ENCODE measurements around the gene POU2AF2.

Gene POU2AF2

DNA sequence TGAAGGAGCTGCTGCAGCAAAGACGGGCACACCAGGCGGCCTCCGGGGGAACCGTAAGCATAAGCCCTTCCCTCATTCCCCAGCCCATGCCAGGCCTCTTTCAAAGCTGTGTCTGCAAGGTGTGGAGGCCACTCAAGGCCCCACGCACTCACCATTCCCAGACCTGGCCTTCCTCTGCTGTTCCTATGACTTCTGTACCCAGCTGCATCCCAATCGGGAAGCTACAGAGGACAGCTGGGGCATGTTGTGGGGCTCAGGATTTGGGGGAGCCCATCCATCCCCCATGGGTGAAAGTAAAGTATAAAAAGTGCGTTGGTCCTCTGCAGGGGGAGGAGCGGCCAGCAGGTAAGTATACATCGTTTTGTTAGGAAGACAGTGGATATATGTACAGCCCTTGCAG is 55.0 kb downstream of the POU2AF2 start:
- H3K9me3 ChIP-seq (ENCODE audit: low read length) = no peaks in the 10 kb centered on the region
- H3K9ac ChIP-seq (ENCODE audit: low read length) = peak overlapping the region; percentile 58; the same call in 1 of the 2 replicates
- H3K27me3 ChIP-seq (ENCODE audit: insufficient read depth, low read length) = 0 out of 2 replicates have a peak, but pooled peaks cover 5% of the 10 kb centered on the region
- H3K36me3 ChIP-seq (ENCODE audit: insufficient read depth, low read length) = peaks cover 47% of the 10 kb centered on the region; the same call in 1 of the 2 replicates
- H4K20me1 ChIP-seq (ENCODE audit: insufficient read depth, low read length) = no peaks in the 10 kb centered on the region
- peak overlapping the region; percentile 61; the same call in 1 of the 2 replicates for H3K4me2 ChIP-seq (ENCODE audit: low read length)
- no peak for TF ChIP-seq EZH2 (IDR thresholded peaks at IDR 0.05; ENCODE audit: borderline replicate concordance, low read length)
- TF ChIP-seq, protein P1, sequence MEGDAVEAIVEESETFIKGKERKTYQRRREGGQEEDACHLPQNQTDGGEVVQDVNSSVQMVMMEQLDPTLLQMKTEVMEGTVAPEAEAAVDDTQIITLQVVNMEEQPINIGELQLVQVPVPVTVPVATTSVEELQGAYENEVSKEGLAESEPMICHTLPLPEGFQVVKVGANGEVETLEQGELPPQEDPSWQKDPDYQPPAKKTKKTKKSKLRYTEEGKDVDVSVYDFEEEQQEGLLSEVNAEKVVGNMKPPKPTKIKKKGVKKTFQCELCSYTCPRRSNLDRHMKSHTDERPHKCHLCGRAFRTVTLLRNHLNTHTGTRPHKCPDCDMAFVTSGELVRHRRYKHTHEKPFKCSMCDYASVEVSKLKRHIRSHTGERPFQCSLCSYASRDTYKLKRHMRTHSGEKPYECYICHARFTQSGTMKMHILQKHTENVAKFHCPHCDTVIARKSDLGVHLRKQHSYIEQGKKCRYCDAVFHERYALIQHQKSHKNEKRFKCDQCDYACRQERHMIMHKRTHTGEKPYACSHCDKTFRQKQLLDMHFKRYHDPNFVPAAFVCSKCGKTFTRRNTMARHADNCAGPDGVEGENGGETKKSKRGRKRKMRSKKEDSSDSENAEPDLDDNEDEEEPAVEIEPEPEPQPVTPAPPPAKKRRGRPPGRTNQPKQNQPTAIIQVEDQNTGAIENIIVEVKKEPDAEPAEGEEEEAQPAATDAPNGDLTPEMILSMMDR (IDR thresholded peaks at IDR 0.05; ENCODE audit: low read length) = no peak
- H3K4me1 ChIP-seq (ENCODE audit: insufficient read depth, low read length, severe bottlenecking) = peaks cover 29% of the 10 kb centered on the region
- H3F3A ChIP-seq (ENCODE audit: insufficient read depth, low read length) = peaks cover 3% of the 10 kb centered on the region; the same call in 1 of the 2 replicates
- peak overlapping the region; percentile 57 for H3K27ac ChIP-seq (ENCODE audit: low read depth, low read length, poor library complexity, severe bottlenecking)
- peak overlapping the region; percentile 63 for H3K4me3 ChIP-seq (ENCODE audit: low read depth, low read length, poor library complexity, severe bottlenecking)
- H3K79me2 ChIP-seq (ENCODE audit: insufficient read depth, low read length) = no peaks in the 10 kb centered on the region
- H2AFZ ChIP-seq (ENCODE audit: low read length) = no peak overlapping the region
- H3K9me2 ChIP-seq (ENCODE audit: low read depth, low read length) = no peaks in the 10 kb centered on the region

DNA sequence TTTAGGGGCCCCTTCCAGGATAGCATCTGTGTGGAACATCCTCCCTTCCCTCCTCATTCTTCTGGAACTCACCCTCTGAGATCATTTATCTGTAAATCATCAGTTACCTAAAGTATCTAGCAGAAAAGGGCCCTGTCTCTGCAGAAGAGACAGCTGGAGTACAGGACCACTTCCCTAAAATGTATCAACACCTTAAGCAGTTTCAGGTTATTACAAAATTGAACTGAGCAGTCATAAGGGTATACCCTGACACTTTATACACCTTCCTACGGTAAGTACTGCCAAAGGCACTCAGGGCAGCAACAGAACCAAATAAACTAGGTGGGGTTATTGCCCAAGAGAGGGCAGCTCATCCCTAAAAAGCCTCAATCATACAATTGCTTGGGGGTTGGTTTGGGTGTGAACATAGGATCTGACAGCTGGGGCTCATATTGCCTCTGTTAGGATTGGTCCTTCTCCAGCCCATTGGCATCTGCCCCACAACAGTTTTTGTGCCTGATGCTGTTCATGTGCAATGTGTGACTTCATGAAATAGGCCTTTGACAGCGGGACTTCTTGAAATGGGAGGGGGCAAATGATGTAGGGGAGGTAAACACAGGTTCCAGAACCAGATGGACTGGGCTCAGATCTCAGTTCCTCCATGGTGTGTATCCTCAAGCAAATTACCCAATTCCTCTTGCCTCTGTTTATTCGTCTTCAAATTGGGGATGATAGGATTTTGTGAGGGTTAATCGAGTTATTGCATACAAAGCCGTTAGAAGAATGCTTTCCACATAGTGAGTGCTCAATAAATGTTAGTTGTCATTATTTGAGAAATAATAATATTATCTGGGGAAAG is 55.7 kb downstream of the POU2AF2 start:
- 0 out of 2 replicates have a peak, but pooled peaks cover 5% of the 10 kb centered on the region for H3K27me3 ChIP-seq (ENCODE audit: insufficient read depth, low read length)
- peaks cover 49% of the 10 kb centered on the region; the same call in 1 of the 2 replicates for H3K36me3 ChIP-seq (ENCODE audit: insufficient read depth, low read length)
- H3K4me3 ChIP-seq (ENCODE audit: low read depth, low read length, poor library complexity, severe bottlenecking) = peak overlapping the region; percentile 63
- H3K9me3 ChIP-seq (ENCODE audit: low read length) = no peaks in the 10 kb centered on the region
- no peak for TF ChIP-seq EZH2 (IDR thresholded peaks at IDR 0.05; ENCODE audit: borderline replicate concordance, low read length)
- TF ChIP-seq, protein P1 (IDR thresholded peaks at IDR 0.05; ENCODE audit: low read length) = no peak
- H4K20me1 ChIP-seq (ENCODE audit: insufficient read depth, low read length) = no peaks in the 10 kb centered on the region
- H3K9me2 ChIP-seq (ENCODE audit: low read depth, low read length) = no peaks in the 10 kb centered on the region
- peak overlapping the region; percentile 61; the same call in 1 of the 2 replicates for H3K4me2 ChIP-seq (ENCODE audit: low read length)
- H2AFZ ChIP-seq (ENCODE audit: low read length) = no peak overlapping the region
- H3K9ac ChIP-seq (ENCODE audit: low read length) = no peak overlapping the region; the same call in 1 of the 2 replicates
- H3K79me2 ChIP-seq (ENCODE audit: insufficient read depth, low read length) = no peaks in the 10 kb centered on the region
- H3K27ac ChIP-seq (ENCODE audit: low read depth, low read length, poor library complexity, severe bottlenecking) = no peak overlapping the region
- H3F3A ChIP-seq (ENCODE audit: insufficient read depth, low read length) = peaks cover 3% of the 10 kb centered on the region; the same call in 1 of the 2 replicates
- peaks cover 29% of the 10 kb centered on the region for H3K4me1 ChIP-seq (ENCODE audit: insufficient read depth, low read length, severe bottlenecking)

DNA sequence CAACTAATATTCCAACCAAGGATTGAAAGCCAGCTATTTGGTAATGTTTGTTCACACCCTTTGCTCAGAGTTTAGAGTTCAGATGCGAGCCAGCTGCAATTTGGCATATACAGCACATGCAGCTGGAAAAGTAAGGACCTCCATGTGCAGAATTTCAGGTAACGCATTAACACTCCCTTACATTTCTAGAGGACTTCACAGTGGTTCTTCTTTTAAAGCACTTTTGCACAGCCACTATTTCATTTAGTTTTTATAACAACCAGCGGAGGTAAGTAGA is 56.3 kb downstream of the POU2AF2 start:
- H3K27ac ChIP-seq (ENCODE audit: low read depth, low read length, poor library complexity, severe bottlenecking) = no peak overlapping the region
- no peak overlapping the region for H2AFZ ChIP-seq (ENCODE audit: low read length)
- H3K9me2 ChIP-seq (ENCODE audit: low read depth, low read length) = no peaks in the 10 kb centered on the region
- H3F3A ChIP-seq (ENCODE audit: insufficient read depth, low read length) = peaks cover 3% of the 10 kb centered on the region; the same call in 1 of the 2 replicates
- no peaks in the 10 kb centered on the region for H4K20me1 ChIP-seq (ENCODE audit: insufficient read depth, low read length)
- no peak overlapping the region for H3K9ac ChIP-seq (ENCODE audit: low read length)
- peaks cover 29% of the 10 kb centered on the region for H3K4me1 ChIP-seq (ENCODE audit: insufficient read depth, low read length, severe bottlenecking)
- 0 out of 2 replicates have a peak, but pooled peaks cover 5% of the 10 kb centered on the region for H3K27me3 ChIP-seq (ENCODE audit: insufficient read depth, low read length)
- TF ChIP-seq, protein P1 (IDR thresholded peaks at IDR 0.05; ENCODE audit: low read length) = no peak
- TF ChIP-seq EZH2 (IDR thresholded peaks at IDR 0.05; ENCODE audit: borderline replicate concordance, low read length) = no peak
- H3K79me2 ChIP-seq (ENCODE audit: insufficient read depth, low read length) = no peaks in the 10 kb centered on the region
- no peaks in the 10 kb centered on the region for H3K9me3 ChIP-seq (ENCODE audit: low read length)
- no peak overlapping the region for H3K4me3 ChIP-seq (ENCODE audit: low read depth, low read length, poor library complexity, severe bottlenecking)
- peaks cover 54% of the 10 kb centered on the region; the same call in 1 of the 2 replicates for H3K36me3 ChIP-seq (ENCODE audit: insufficient read depth, low read length)
- H3K4me2 ChIP-seq (ENCODE audit: low read length) = no peak overlapping the region

Data from OCI-LY1 (cell line).